GM23338 (cell line): ENCODE results near the gene PTRH2. TPM values are rescaled to one million over a fixed set of nuclear protein-coding genes. Genes with fewer than 3 reads are reported as not detected.

Experiments
- ATAC-seq: fragments of 200-7000 bp; cut with Tn5 transposase; 3 replicates; pipeline ENCODE4 v1.9.1; 2020
- DNase-seq: peaks from one replicate; pipeline ENCODE4 v3.0.0-alpha.2; 2015; ENCODE audit warnings: low spot score
- H2AFZ ChIP-seq: fragments of 200-600 bp; sonication (generic); 2 replicates; pipeline ENCODE4 v1.8.0; 2016; ENCODE audit warnings: antibody characterized with exemption, mild to moderate bottlenecking, moderate library complexity
- H3F3A ChIP-seq: fragments of 200-600 bp; sonication (generic); replicated peaks from 2 replicates; pipeline ENCODE4 v1.8.0; 2017; ENCODE audit warnings: antibody characterized with exemption, mixed run types, low read depth
- H3K27ac ChIP-seq: fragments of 200-600 bp; sonication (generic); 2 replicates; pipeline ENCODE4 v1.6.1; 2016; ENCODE audit warnings: low read depth
- H3K27me3 ChIP-seq: fragments of 200-600 bp; sonication (generic); 2 replicates; pipeline ENCODE4 v1.8.0; 2016; ENCODE audit warnings: mild to moderate bottlenecking, mixed run types, moderate library complexity; ENCODE audit not compliant: insufficient read depth
- H3K36me3 ChIP-seq: fragments of 200-600 bp; sonication (generic); 2 replicates; pipeline ENCODE4 v1.8.0; 2016; ENCODE audit warnings: mild to moderate bottlenecking; ENCODE audit not compliant: insufficient read depth
- H3K4me1 ChIP-seq: fragments of 200-600 bp; sonication (generic); 2 replicates; pipeline ENCODE4 v1.8.0; 2016; ENCODE audit warnings: mild to moderate bottlenecking, moderate library complexity; ENCODE audit not compliant: insufficient read depth
- H3K4me2 ChIP-seq: fragments of 200-600 bp; sonication (generic); 2 replicates; pipeline ENCODE4 v1.7.1; 2017; ENCODE audit warnings: mixed run types
- H3K4me3 ChIP-seq: fragments of 200-600 bp; sonication (generic); 2 replicates; pipeline ENCODE4 v1.6.1; 2016; ENCODE audit warnings: mixed run types
- H3K79me2 ChIP-seq: fragments of 200-600 bp; sonication (generic); replicated peaks from 2 replicates; pipeline ENCODE4 v1.8.0; 2017; ENCODE audit warnings: mild to moderate bottlenecking; ENCODE audit not compliant: insufficient read depth
- H3K9me2 ChIP-seq: fragments of 200-600 bp; sonication (generic); 2 replicates; pipeline ENCODE4 v1.8.0; 2017; ENCODE audit not compliant: insufficient read depth
- H4K20me1 ChIP-seq: fragments of 200-600 bp; sonication (generic); replicated peaks from 2 replicates; pipeline ENCODE4 v1.8.0; 2017; ENCODE audit warnings: mild to moderate bottlenecking; ENCODE audit not compliant: insufficient read depth
- H3K27ac Mint-ChIP-seq: 2 replicates; pipeline ENCODE4 v1.8.0; 2020; ENCODE audit warnings: inconsistent platforms, mild to moderate bottlenecking, moderate library complexity, mixed read lengths
- H3K27me3 Mint-ChIP-seq: 3 replicates; pipeline ENCODE4 v1.8.0; 2022; ENCODE audit warnings: low read depth, mild to moderate bottlenecking, moderate library complexity, mixed read lengths, inconsistent platforms; ENCODE audit not compliant: insufficient read depth, poor library complexity
- H3K36me3 Mint-ChIP-seq: 3 replicates; pipeline ENCODE4 v1.8.0; 2021; ENCODE audit warnings: low read depth, mild to moderate bottlenecking, inconsistent platforms, moderate library complexity, mixed read lengths
- H3K4me1 Mint-ChIP-seq: 3 replicates; pipeline ENCODE4 v1.8.0; 2020; ENCODE audit warnings: mild to moderate bottlenecking, inconsistent platforms, mixed read lengths
- H3K4me3 Mint-ChIP-seq: 3 replicates; pipeline ENCODE4 v1.8.0; 2021; ENCODE audit warnings: moderate library complexity, mild to moderate bottlenecking, inconsistent platforms, mixed read lengths
- H3K9me3 Mint-ChIP-seq: 3 replicates; pipeline ENCODE4 v1.8.0; 2020; ENCODE audit warnings: moderate library complexity, mild to moderate bottlenecking, inconsistent platforms, mixed read lengths
- CREB1 ChIP-seq: fragments of 250-450 bp; sonication (Bioruptor Pico); IDR thresholded peaks from 2 replicates; pipeline ENCODE4 v1.5.0; 2020; ENCODE audit warnings: low read depth, mild to moderate bottlenecking, moderate library complexity
- ETS1 ChIP-seq: IDR thresholded peaks from 2 replicates; pipeline ENCODE4 v1.6.1; 2016; ENCODE audit warnings: antibody characterized with exemption
- EZH2 ChIP-seq: fragments of 200-600 bp; sonication (generic); IDR thresholded peaks from one replicate; pipeline ENCODE4 v1.8.0; 2017; ENCODE audit warnings: antibody characterized with exemption, mild to moderate bottlenecking, low read depth; ENCODE audit not compliant: unreplicated experiment
- JUNB ChIP-seq: IDR thresholded peaks from one replicate; pipeline ENCODE4 v1.6.1; 2016; ENCODE audit warnings: antibody characterized with exemption; ENCODE audit not compliant: unreplicated experiment
- NANOG ChIP-seq: IDR thresholded peaks from 2 replicates; pipeline ENCODE4 v1.6.1; 2016; ENCODE audit warnings: antibody characterized with exemption, borderline replicate concordance
- STAT1 ChIP-seq: IDR thresholded peaks from one replicate; pipeline ENCODE4 v1.6.1; 2016; ENCODE audit warnings: antibody characterized with exemption; ENCODE audit not compliant: unreplicated experiment
- ZNF114 ChIP-seq: fragments of 250-450 bp; sonication (Bioruptor Pico); IDR thresholded peaks from 2 replicates; pipeline ENCODE4 v1.5.0; 2020; ENCODE audit warnings: mild to moderate bottlenecking, moderate library complexity
- ZNF331 ChIP-seq: fragments of 250-450 bp; sonication (Bioruptor Pico); IDR thresholded peaks from 2 replicates; pipeline ENCODE4 v1.5.0; 2020; ENCODE audit warnings: low read depth, mild to moderate bottlenecking, moderate library complexity
- polyA plus RNA-seq: library from polyadenylated mRNA; unstranded; fragments of >200 nt; fragmentation: Nextera tagmentation; extraction: Ambion mirVana; gene quantifications from 2 replicates; pipeline ENCODE4 v1.2.1, GENCODE V29; 2016
- total RNA-seq: library from RNA; depleted of rRNA; stranded (reverse); fragments of >200 nt; shearing (Covaris generic); gene quantifications from 2 replicates; pipeline ENCODE4 v1.2.3, GENCODE V29; 2014
- TF ChIP-seq, protein P1 (sequence below), 2 experiments: fragments of 200-600 bp in 1 of 2; sonication (generic) in 1 of 2; conservative IDR thresholded peaks; 2 replicates each; pipeline versions ENCODE4 v1.5.1 to v1.6.1; 2016 to 2017; ENCODE audit warnings: antibody characterized with exemption in 2 of 2, low read depth in 2 of 2, mild to moderate bottlenecking in 2 of 2, moderate library complexity in 1 of 2

Gene PTRH2
- total and polyA plus RNA-seq, 2 experiments from 2014 or later = 32.7 to 85.2 TPM

- H3K4me3 ChIP-seq = no peak overlapping the region
- 0 out of 2 replicates have a peak, but pooled peaks cover 3% of the 10 kb centered on the region for H4K20me1 ChIP-seq
- no peak overlapping the region for H3K27ac Mint-ChIP-seq
- H3K27me3 ChIP-seq = no peaks in the 10 kb centered on the region
- H3K79me2 ChIP-seq = peaks cover 10% of the 10 kb centered on the region; the same call in 1 of the 2 replicates
- no peak overlapping the region for H3K4me3 Mint-ChIP-seq
- no peaks in the 10 kb centered on the region for H3K27me3 Mint-ChIP-seq
- peaks cover 4% of the 10 kb centered on the region; the same call in 2 of the 3 replicates for H3K36me3 Mint-ChIP-seq
- H2AFZ ChIP-seq = no peak overlapping the region
- TF ChIP-seq, protein P1, sequence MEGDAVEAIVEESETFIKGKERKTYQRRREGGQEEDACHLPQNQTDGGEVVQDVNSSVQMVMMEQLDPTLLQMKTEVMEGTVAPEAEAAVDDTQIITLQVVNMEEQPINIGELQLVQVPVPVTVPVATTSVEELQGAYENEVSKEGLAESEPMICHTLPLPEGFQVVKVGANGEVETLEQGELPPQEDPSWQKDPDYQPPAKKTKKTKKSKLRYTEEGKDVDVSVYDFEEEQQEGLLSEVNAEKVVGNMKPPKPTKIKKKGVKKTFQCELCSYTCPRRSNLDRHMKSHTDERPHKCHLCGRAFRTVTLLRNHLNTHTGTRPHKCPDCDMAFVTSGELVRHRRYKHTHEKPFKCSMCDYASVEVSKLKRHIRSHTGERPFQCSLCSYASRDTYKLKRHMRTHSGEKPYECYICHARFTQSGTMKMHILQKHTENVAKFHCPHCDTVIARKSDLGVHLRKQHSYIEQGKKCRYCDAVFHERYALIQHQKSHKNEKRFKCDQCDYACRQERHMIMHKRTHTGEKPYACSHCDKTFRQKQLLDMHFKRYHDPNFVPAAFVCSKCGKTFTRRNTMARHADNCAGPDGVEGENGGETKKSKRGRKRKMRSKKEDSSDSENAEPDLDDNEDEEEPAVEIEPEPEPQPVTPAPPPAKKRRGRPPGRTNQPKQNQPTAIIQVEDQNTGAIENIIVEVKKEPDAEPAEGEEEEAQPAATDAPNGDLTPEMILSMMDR (conservative IDR thresholded peaks at IDR 0.05; ENCODE audit: low read depth in 2 of 2) = 0 out of 4 replicates have a peak, but pooled peaks of 1 of the 2 experiments have one; percentile 4
- TF ChIP-seq ETS1 (no peak), ZNF331 (CRISPR knock-in tag) (no peak)
- no peak for ATAC-seq
- H3K4me1 Mint-ChIP-seq = no peaks in the 10 kb centered on the region
- no peak overlapping the region for H3K27ac ChIP-seq
- no peaks in the 10 kb centered on the region for H3F3A ChIP-seq
- H3K4me2 ChIP-seq = no peak overlapping the region
- no peaks in the 10 kb centered on the region for H3K4me1 ChIP-seq
- peaks cover 5% of the 10 kb centered on the region; the same call in 1 of the 2 replicates for H3K36me3 ChIP-seq
- H3K9me3 Mint-ChIP-seq = no peaks in the 10 kb centered on the region
- no peaks in the 10 kb centered on the region for H3K9me2 ChIP-seq
- DNase-seq = no peak
Observed at GRCh38 chr17:59734226-59734625, 27.0 kb upstream of the PTRH2 start.

- Histone ChIP-seq H3K79me2 (peaks cover 13% of the 10 kb centered on the region), H3K36me3 (peaks cover 5% of the 10 kb centered on the region; the same call in 1 of the 2 replicates), H3K4me3 (no peak overlapping the region), H3K9me2 (no peaks in the 10 kb centered on the region), H3K4me2 (no peak overlapping the region), H3K27me3 (no peaks in the 10 kb centered on the region), H3F3A (no peaks in the 10 kb centered on the region), H2AFZ (no peak overlapping the region), H4K20me1 (0 out of 2 replicates have a peak, but pooled peaks cover 3% of the 10 kb centered on the region), H3K4me1 (no peaks in the 10 kb centered on the region), H3K27ac (no peak overlapping the region)
- no peak overlapping the region for H3K27ac Mint-ChIP-seq
- no peak for ATAC-seq
- H3K9me3 Mint-ChIP-seq = no peaks in the 10 kb centered on the region
- H3K4me3 Mint-ChIP-seq = no peak overlapping the region
- DNase-seq = no peak
- no peaks in the 10 kb centered on the region for H3K4me1 Mint-ChIP-seq
- peaks cover 3% of the 10 kb centered on the region; the same call in 1 of the 3 replicates for H3K36me3 Mint-ChIP-seq
- H3K27me3 Mint-ChIP-seq = no peaks in the 10 kb centered on the region
- TF ChIP-seq STAT1 = no peak
- no peak for TF ChIP-seq EZH2
- no peak for TF ChIP-seq CREB1
- no peak for TF ChIP-seq NANOG
- TF ChIP-seq ZNF331 (CRISPR knock-in tag) = no peak
- no peak for TF ChIP-seq ZNF114 (CRISPR knock-in tag)
- no peak for TF ChIP-seq JUNB
Observed at GRCh38 chr17:59733697-59734096, 26.5 kb upstream of the PTRH2 start.
